MM.1S (cell line): ENCODE measurements around the gene RNF126.
"Not testable (repeated sequence)": the region's sequence is repeated elsewhere in the genome, so short reads cannot be mapped to it uniquely, and the experiment has no call there.

Source experiments
- DNase-seq: peaks from one replicate; pipeline ENCODE4 v3.0.0-alpha.2; 2015
- H2AFZ ChIP-seq: fragments of 300-600 bp; sonication (generic); 2 replicates; pipeline ENCODE4 v1.6.0; 2016; ENCODE audit warnings: antibody characterized with exemption, low read length
- H3F3A ChIP-seq: fragments of 300-600 bp; sonication (generic); 2 replicates; pipeline ENCODE4 v1.6.1; 2016; ENCODE audit warnings: mild to moderate bottlenecking, antibody characterized with exemption, low read length, moderate library complexity, mixed read lengths; ENCODE audit not compliant: insufficient read depth
- H3K27ac ChIP-seq: fragments of 300-600 bp; sonication (generic); 2 replicates; pipeline ENCODE4 v1.5.1; 2016; ENCODE audit warnings: mild to moderate bottlenecking, low read length
- H3K27me3 ChIP-seq: fragments of 300-600 bp; sonication (generic); replicated peaks from 2 replicates; pipeline ENCODE4 v1.6.0; 2016; ENCODE audit warnings: low read length; ENCODE audit not compliant: insufficient read depth
- H3K36me3 ChIP-seq: fragments of 300-600 bp; sonication (generic); replicated peaks from 2 replicates; pipeline ENCODE4 v1.6.1; 2016; ENCODE audit warnings: mild to moderate bottlenecking, low read length, mixed read lengths; ENCODE audit not compliant: insufficient read depth
- H3K4me1 ChIP-seq: fragments of 300-600 bp; sonication (generic); 2 replicates; pipeline ENCODE4 v1.6.1; 2016; ENCODE audit warnings: low read length, mixed read lengths
- H3K4me2 ChIP-seq: fragments of 300-600 bp; sonication (generic); 2 replicates; pipeline ENCODE4 v1.6.0; 2016; ENCODE audit warnings: low read depth, low read length
- H3K4me3 ChIP-seq: fragments of 300-600 bp; sonication (generic); 2 replicates; pipeline ENCODE4 v1.5.1; 2016; ENCODE audit warnings: low read length, mixed read lengths
- H3K79me2 ChIP-seq: fragments of 300-600 bp; sonication (generic); 2 replicates; pipeline ENCODE4 v1.6.1; 2016; ENCODE audit warnings: mixed run types, low read length, mixed read lengths
- H3K9ac ChIP-seq: fragments of 300-600 bp; sonication (generic); 2 replicates; pipeline ENCODE4 v1.6.1; 2016; ENCODE audit warnings: low read length, mixed read lengths
- H3K9me2 ChIP-seq: fragments of 300-600 bp; sonication (generic); replicated peaks from 2 replicates; pipeline ENCODE4 v1.6.1; 2016; ENCODE audit warnings: mild to moderate bottlenecking, low read length, mixed read lengths; ENCODE audit not compliant: insufficient read depth
- H3K9me3 ChIP-seq: fragments of 300-600 bp; sonication (generic); replicated peaks from 2 replicates; pipeline ENCODE4 v1.6.1; 2016; ENCODE audit warnings: mild to moderate bottlenecking, low read length, mixed read lengths; ENCODE audit not compliant: insufficient read depth
- H4K20me1 ChIP-seq: fragments of 300-600 bp; sonication (generic); 2 replicates; pipeline ENCODE4 v1.6.1; 2016; ENCODE audit warnings: mild to moderate bottlenecking, low read length, moderate library complexity, mixed read lengths; ENCODE audit not compliant: insufficient read depth
- EZH2 ChIP-seq: fragments of 300-600 bp; sonication (generic); optimal IDR thresholded peaks from 2 replicates; pipeline ENCODE3; 2017; ENCODE audit warnings: low read depth, mild to moderate bottlenecking, antibody characterized with exemption, low read length, mixed read lengths
- EZH2phosphoT487 ChIP-seq: fragments of 300-600 bp; sonication (generic); IDR thresholded peaks from 2 replicates; pipeline ENCODE4 v1.6.1; 2018; ENCODE audit warnings: antibody characterized with exemption, low read length
- TF ChIP-seq, protein P1 (sequence below): fragments of 300-600 bp; sonication (generic); IDR thresholded peaks from 2 replicates; pipeline ENCODE4 v1.5.1; 2016; ENCODE audit warnings: antibody characterized with exemption, low read length, mixed read lengths

The RNF126 gene

DNA sequence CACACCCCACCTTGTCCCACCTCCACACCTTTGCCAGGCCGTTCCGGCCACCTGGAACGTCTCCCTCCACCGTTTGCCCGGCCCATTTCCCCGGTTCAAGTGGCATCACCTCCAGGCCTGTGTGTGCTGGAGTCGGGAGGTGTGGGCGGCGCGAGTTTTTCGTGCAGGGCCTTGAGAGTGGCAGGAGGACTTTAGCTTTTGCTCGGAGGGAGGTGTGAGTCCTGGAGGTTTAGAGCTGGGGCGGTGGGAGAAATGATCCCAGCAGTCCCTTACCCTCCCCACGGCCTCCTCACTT, 41.4 kb upstream of the RNF126 start:
- Histone ChIP-seq H2AFZ (no peak overlapping the region), H3K9ac (no peak overlapping the region), H4K20me1 (no peaks in the 10 kb centered on the region), H3K79me2 (no peaks in the 10 kb centered on the region), H3K4me2 (no peak overlapping the region), H3K27me3 (peaks cover 83% of the 10 kb centered on the region), H3F3A (no peaks in the 10 kb centered on the region), H3K36me3 (no peaks in the 10 kb centered on the region), H3K4me3 (no peak overlapping the region), H3K9me3 (no peaks in the 10 kb centered on the region), H3K9me2 (no peaks in the 10 kb centered on the region), H3K27ac (no peak overlapping the region), H3K4me1 (no peaks in the 10 kb centered on the region)
- TF ChIP-seq EZH2 (no peak), EZH2phosphoT487 (no peak)
- TF ChIP-seq, protein P1, sequence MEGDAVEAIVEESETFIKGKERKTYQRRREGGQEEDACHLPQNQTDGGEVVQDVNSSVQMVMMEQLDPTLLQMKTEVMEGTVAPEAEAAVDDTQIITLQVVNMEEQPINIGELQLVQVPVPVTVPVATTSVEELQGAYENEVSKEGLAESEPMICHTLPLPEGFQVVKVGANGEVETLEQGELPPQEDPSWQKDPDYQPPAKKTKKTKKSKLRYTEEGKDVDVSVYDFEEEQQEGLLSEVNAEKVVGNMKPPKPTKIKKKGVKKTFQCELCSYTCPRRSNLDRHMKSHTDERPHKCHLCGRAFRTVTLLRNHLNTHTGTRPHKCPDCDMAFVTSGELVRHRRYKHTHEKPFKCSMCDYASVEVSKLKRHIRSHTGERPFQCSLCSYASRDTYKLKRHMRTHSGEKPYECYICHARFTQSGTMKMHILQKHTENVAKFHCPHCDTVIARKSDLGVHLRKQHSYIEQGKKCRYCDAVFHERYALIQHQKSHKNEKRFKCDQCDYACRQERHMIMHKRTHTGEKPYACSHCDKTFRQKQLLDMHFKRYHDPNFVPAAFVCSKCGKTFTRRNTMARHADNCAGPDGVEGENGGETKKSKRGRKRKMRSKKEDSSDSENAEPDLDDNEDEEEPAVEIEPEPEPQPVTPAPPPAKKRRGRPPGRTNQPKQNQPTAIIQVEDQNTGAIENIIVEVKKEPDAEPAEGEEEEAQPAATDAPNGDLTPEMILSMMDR = no peak
- no peak for DNase-seq

DNA sequence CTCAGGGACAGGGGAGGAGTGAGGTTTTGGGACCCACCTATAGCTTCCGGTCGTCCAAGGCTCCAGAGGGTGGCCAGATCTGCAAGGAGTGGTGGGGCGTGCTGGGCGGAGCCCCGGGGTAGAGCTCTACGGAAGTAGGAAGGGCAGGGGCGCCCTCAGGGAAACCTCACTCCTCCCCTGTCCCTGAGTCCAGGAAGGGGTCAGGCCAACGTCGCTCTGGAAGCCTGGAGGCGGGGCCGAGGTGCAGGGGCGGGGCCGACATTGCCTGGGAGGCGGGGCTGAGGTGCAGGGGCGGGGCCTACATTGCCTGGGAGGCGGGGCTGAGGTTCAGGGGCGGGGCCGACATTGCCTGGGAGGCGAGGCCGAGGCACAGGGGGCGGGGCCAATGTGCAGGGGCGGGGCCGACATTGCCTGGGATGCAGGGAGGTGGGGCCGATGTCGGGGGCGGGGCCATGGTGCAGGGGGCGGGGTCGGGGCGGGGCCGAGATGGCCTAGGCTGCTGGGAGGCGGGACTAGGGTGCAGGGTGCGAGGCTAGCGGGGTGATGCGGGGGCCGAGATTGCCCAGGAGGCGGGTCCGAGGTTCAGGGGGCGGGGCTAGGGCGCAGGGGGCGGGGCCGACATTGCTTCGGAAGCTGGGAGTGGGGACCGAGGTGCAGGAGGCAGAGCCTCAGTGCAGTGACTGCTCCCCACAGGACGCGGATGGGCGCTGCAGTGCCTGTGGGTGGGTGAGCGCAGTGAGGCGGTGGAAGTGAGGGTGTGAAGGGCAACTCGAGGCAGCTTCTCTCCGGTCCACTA, 40.8 kb upstream of the RNF126 start:
- DNase-seq = peak; percentile 20

DNA sequence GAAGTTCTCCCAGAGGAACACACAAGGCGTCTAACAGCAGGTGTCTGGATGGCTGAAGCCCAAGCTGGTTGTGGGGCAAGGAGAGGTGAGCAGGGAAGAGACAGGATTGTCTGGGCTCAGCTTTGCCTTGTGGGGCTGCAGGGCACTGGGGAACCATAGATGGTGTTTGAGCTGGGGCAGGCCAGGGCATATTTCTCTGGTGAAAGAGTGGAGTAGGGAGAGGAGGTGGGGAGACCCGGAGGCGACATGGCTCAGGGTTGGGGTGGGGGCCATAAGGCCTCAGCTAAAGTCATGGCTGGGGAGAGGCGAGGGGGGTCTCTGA, 40.3 kb upstream of the RNF126 start:
- Histone ChIP-seq H3K4me1 (no peaks in the 10 kb centered on the region), H3K27ac (no peak overlapping the region), H2AFZ (no peak overlapping the region), H3K9me2 (no peaks in the 10 kb centered on the region), H3F3A (no peaks in the 10 kb centered on the region), H3K4me3 (no peak overlapping the region), H3K36me3 (no peaks in the 10 kb centered on the region), H3K9ac (no peak overlapping the region), H3K4me2 (no peak overlapping the region), H3K9me3 (no peaks in the 10 kb centered on the region), H3K27me3 (peaks cover 89% of the 10 kb centered on the region), H3K79me2 (no peaks in the 10 kb centered on the region), H4K20me1 (no peaks in the 10 kb centered on the region)
- no peak for DNase-seq
- TF ChIP-seq, protein P1 = no peak
- TF ChIP-seq EZH2 (no peak), EZH2phosphoT487 (no peak)

More for the DNA sequence above, 40.8 kb upstream of the RNF126 start:
- Histone ChIP-seq H3F3A (no peaks in the 10 kb centered on the region), H2AFZ (no peak overlapping the region), H3K9ac (no peak overlapping the region), H3K79me2 (no peaks in the 10 kb centered on the region), H3K36me3 (no peaks in the 10 kb centered on the region), H3K27ac (no peak overlapping the region), H4K20me1 (no peaks in the 10 kb centered on the region), H3K4me1 (no peaks in the 10 kb centered on the region), H3K9me3 (no peaks in the 10 kb centered on the region), H3K4me3 (no peak overlapping the region), H3K4me2 (no peak overlapping the region), H3K9me2 (no peaks in the 10 kb centered on the region), H3K27me3 (peaks cover 87% of the 10 kb centered on the region)
- no peak for TF ChIP-seq EZH2phosphoT487
- TF ChIP-seq, protein P1 = no peak
- TF ChIP-seq EZH2 = no peak

DNA sequence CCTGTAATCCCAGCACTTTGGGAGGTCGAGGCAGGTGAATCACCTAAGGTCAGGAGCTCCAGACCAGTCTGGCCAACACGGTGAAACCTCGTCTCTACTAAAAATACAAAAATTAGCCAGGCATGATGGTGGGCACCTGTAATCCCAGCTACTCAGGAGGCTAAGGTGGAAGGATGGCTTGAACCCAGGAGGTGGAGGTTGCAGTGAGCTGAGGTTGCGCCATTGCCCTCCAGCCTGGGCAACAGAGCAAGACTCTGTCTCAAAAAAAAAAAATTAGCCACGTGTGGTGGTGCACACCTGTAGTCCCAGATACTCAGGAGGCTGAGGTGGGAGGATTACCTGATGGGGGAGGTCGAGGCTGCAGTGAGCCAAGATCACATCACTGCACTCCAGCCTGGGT, 39.8 kb upstream of the RNF126 start:
- H3K9ac ChIP-seq, H2AFZ ChIP-seq: not testable (repeated sequence)

DNA sequence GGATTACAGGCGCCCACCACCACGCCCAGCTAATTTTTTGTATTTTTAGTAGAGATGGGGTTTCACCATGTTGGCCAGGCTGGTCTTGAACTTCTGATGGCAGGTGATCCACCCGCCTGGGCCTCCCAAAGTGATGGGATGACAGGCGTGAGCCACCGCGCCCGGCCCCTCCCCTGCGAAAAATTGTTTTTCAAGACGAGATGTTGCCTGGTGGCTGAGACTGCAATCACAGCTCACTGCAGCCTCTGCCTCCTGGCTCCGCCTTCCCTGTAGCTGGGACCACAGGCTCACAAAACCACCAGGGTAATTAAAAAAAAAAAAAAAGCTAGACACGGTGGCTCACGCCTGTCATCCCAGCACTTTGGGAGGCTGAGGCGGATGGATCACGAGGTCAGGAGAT, 36.9 kb upstream of the RNF126 start:
- H2AFZ ChIP-seq, H3K4me2 ChIP-seq, H3K4me1 ChIP-seq, H3K79me2 ChIP-seq, H3K9me3 ChIP-seq, H3K4me3 ChIP-seq, H3K9me2 ChIP-seq, H3K27ac ChIP-seq, DNase-seq, H3F3A ChIP-seq, H4K20me1 ChIP-seq, H3K9ac ChIP-seq, H3K36me3 ChIP-seq: not testable (repeated sequence)
- H3K27me3 ChIP-seq = peaks cover 89% of the 10 kb centered on the region

More for the DNA sequence above, 39.8 kb upstream of the RNF126 start:
- not testable (repeated sequence) for H3K9me3 ChIP-seq, H3K4me2 ChIP-seq, H3K4me1 ChIP-seq, H3K79me2 ChIP-seq, DNase-seq, H3K4me3 ChIP-seq, H4K20me1 ChIP-seq, H3K27ac ChIP-seq, H3F3A ChIP-seq, H3K9me2 ChIP-seq, H3K36me3 ChIP-seq
- peaks cover 89% of the 10 kb centered on the region for H3K27me3 ChIP-seq

DNA sequence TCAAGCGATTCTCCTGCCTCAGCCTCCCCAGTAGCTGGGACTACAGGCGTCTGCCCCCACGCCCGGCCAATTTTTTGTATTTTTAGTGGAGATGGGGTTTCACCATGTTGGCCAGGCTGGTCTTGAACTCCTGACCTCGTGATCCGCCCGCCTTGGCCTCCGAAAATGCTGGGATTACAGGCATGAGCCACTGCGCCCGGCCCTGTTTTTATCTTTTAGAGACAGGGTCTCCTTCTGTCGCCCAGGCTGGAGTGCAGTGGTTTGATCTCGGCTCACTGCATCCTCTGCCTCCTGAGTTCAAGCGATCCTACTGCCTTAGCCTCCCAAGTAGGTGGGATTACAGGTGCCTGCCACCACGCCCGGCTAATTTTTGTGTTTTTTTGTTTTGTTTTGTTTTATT, 35.5 kb upstream of the RNF126 start:
- not testable (repeated sequence) for H3K4me2 ChIP-seq, H2AFZ ChIP-seq, H3K9me2 ChIP-seq, H3K36me3 ChIP-seq, H3K4me1 ChIP-seq, H3K9me3 ChIP-seq, H4K20me1 ChIP-seq, H3K4me3 ChIP-seq, H3K9ac ChIP-seq, H3K27ac ChIP-seq, DNase-seq, H3K79me2 ChIP-seq, H3F3A ChIP-seq
- peaks cover 87% of the 10 kb centered on the region for H3K27me3 ChIP-seq
